Measurements from ENCODE around the gene MANEA. TPM values are rescaled to one million over a fixed set of nuclear protein-coding genes. Genes with fewer than 3 reads are reported as not detected.

The MANEA gene
- polyA plus RNA-seq, 3 donors = 2.5 to 8.1 (median 4.8) TPM

DNA sequence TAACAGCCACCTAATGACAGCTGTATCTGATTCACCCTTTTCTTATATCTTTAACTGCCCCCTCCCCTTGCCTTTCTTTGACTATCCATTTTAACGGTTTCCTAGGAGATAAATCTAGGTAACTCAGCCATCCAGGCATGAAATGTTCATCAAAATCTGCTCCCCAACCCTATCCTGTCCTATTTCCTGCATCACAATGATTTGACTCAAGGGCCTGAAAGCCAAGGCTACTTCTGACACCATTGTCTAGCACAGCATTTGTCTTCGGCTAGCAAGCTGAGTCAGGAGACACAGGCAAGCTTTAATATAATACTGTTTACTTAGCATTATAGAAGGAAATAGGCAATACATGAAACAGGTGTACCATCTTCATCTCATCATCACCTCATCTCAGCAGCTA lies 31.6 kb upstream of the MANEA start:
- Histone ChIP-seq H3K79me2 (ENCODE audit: insufficient read depth, low read length) (no peaks in the 10 kb centered on the region), H3K4me2 (replicated peaks; ENCODE audit: extremely low read depth, low read length, poor library complexity, severe bottlenecking) (no peak overlapping the region), H3K4me1 (ENCODE audit: control insufficient read depth in 1 of 2, insufficient read depth in 2 of 2, low read length in 2 of 2) (no peaks in the 10 kb centered on the region), H4K20me1 (ENCODE audit: insufficient read depth, low read length) (no peaks in the 10 kb centered on the region), H3K9ac (ENCODE audit: insufficient read depth, low read length, poor library complexity, severe bottlenecking) (no peak overlapping the region), H3K9me3 (replicated peaks in 1 of 2; ENCODE audit: control insufficient read depth in 1 of 2, insufficient read depth in 1 of 2, low read length in 2 of 2) (no peaks in the 10 kb centered on the region), H3K27me3 (ENCODE audit: control insufficient read depth in 2 of 2, insufficient read depth in 2 of 2, low read length in 2 of 2) (no peaks in the 10 kb centered on the region), H3K36me3 (replicated peaks in 1 of 2; ENCODE audit: control insufficient read depth in 1 of 2, insufficient read depth in 2 of 2, low read length in 2 of 2) (no peaks in the 10 kb centered on the region), H3K27ac (ENCODE audit: low read depth in 1 of 2, low read length in 2 of 2) (no peak overlapping the region), H2AFZ (ENCODE audit: insufficient read depth, low read depth, low read length, poor library complexity, severe bottlenecking) (no peak overlapping the region), H3K4me3 (replicated peaks in 1 of 3; ENCODE audit: low read depth in 2 of 3, low read length in 3 of 3) (no peak overlapping the region)
- Mint-ChIP-seq H3K27me3 (ENCODE audit: low read depth in 3 of 3) (peaks cover 0 to 2% (median 0%) of the 10 kb centered on the region in 3 donors), H3K4me1 (no peaks in the 10 kb centered on the region), H3K27ac (no peak overlapping the region), H3K36me3 (no peaks in the 10 kb centered on the region), H3K4me3 (no peak overlapping the region), H3K9me3 (peaks cover 0 to 5% (median 2%) of the 10 kb centered on the region in 7 donors)
- intact Hi-C loops (cut with micrococcal nuclease) = no loop called here
- WGBS (ENCODE audit: insufficient coverage) = 83% methylated on average over 1 of the region's 2 CpGs
- DNase-seq = no peak
- TF ChIP-seq, protein P1, sequence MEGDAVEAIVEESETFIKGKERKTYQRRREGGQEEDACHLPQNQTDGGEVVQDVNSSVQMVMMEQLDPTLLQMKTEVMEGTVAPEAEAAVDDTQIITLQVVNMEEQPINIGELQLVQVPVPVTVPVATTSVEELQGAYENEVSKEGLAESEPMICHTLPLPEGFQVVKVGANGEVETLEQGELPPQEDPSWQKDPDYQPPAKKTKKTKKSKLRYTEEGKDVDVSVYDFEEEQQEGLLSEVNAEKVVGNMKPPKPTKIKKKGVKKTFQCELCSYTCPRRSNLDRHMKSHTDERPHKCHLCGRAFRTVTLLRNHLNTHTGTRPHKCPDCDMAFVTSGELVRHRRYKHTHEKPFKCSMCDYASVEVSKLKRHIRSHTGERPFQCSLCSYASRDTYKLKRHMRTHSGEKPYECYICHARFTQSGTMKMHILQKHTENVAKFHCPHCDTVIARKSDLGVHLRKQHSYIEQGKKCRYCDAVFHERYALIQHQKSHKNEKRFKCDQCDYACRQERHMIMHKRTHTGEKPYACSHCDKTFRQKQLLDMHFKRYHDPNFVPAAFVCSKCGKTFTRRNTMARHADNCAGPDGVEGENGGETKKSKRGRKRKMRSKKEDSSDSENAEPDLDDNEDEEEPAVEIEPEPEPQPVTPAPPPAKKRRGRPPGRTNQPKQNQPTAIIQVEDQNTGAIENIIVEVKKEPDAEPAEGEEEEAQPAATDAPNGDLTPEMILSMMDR (IDR thresholded peaks at IDR 0.05) = no peak

DNA sequence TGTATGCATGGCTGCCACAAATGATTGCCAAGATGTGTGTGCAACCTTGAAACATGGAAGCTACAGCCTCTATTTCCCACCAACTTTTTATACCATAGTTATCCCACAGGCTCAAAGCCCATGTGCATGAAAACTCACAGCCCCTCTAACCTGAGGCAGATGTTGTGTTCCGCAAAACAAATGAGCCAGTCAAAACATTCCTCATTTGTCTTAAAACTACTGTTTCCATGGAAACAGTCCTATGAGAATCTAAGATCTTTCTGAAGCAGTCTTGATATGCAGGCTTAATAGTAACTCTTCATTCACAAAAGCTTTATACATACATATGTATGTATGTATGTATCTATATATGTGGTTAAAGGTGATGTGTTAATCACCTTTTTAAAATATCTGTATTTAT lies 31.2 kb upstream of the MANEA start:
- H3K4me1 ChIP-seq (ENCODE audit: control insufficient read depth in 1 of 2, insufficient read depth in 2 of 2, low read length in 2 of 2) = no peaks in the 10 kb centered on the region
- H3K36me3 ChIP-seq (replicated peaks in 1 of 2; ENCODE audit: control insufficient read depth in 1 of 2, insufficient read depth in 2 of 2, low read length in 2 of 2) = no peaks in the 10 kb centered on the region
- Mint-ChIP-seq H3K4me3 (no peak overlapping the region), H3K9me3 (peaks cover 0 to 5% (median 2%) of the 10 kb centered on the region in 7 donors), H3K4me1 (no peaks in the 10 kb centered on the region), H3K27ac (no peak overlapping the region), H3K27me3 (ENCODE audit: low read depth in 3 of 3) (peaks cover 0 to 2% (median 0%) of the 10 kb centered on the region in 3 donors), H3K36me3 (no peaks in the 10 kb centered on the region)
- intact Hi-C loops (cut with micrococcal nuclease) = no loop called here
- no peaks in the 10 kb centered on the region for H3K27me3 ChIP-seq (ENCODE audit: control insufficient read depth in 2 of 2, insufficient read depth in 2 of 2, low read length in 2 of 2)
- no peak overlapping the region for H3K4me2 ChIP-seq (replicated peaks; ENCODE audit: extremely low read depth, low read length, poor library complexity, severe bottlenecking)
- TF ChIP-seq, protein P1 (IDR thresholded peaks at IDR 0.05) = no peak
- no peaks in the 10 kb centered on the region for H3K9me3 ChIP-seq (replicated peaks in 1 of 2; ENCODE audit: control insufficient read depth in 1 of 2, insufficient read depth in 1 of 2, low read length in 2 of 2)
- H2AFZ ChIP-seq (ENCODE audit: insufficient read depth, low read depth, low read length, poor library complexity, severe bottlenecking) = no peak overlapping the region
- no peak overlapping the region for H3K27ac ChIP-seq (ENCODE audit: low read depth in 1 of 2, low read length in 2 of 2)
- WGBS (ENCODE audit: insufficient coverage) = 100% methylated on average over 1 of the region's 1 CpG
- H4K20me1 ChIP-seq (ENCODE audit: insufficient read depth, low read length) = no peaks in the 10 kb centered on the region
- no peak overlapping the region for H3K9ac ChIP-seq (ENCODE audit: insufficient read depth, low read length, poor library complexity, severe bottlenecking)
- DNase-seq = no peak
- no peak overlapping the region for H3K4me3 ChIP-seq (replicated peaks in 1 of 3; ENCODE audit: low read depth in 2 of 3, low read length in 3 of 3)
- no peaks in the 10 kb centered on the region for H3K79me2 ChIP-seq (ENCODE audit: insufficient read depth, low read length)

Data from CD14-positive monocyte (primary cell).